ENCODE results near the gene PDGFB. TPM values are rescaled to one million over a fixed set of nuclear protein-coding genes. Genes with fewer than 3 reads are reported as not detected.

PDGFB gene
- total and polyA plus RNA-seq, 9 of the 15 experiments (the other 6 are each of a cell fraction or from before 2014, with no cell fraction given), result 0.07 to 4.0 (median 0.48) TPM; not detected in 1

DNA sequence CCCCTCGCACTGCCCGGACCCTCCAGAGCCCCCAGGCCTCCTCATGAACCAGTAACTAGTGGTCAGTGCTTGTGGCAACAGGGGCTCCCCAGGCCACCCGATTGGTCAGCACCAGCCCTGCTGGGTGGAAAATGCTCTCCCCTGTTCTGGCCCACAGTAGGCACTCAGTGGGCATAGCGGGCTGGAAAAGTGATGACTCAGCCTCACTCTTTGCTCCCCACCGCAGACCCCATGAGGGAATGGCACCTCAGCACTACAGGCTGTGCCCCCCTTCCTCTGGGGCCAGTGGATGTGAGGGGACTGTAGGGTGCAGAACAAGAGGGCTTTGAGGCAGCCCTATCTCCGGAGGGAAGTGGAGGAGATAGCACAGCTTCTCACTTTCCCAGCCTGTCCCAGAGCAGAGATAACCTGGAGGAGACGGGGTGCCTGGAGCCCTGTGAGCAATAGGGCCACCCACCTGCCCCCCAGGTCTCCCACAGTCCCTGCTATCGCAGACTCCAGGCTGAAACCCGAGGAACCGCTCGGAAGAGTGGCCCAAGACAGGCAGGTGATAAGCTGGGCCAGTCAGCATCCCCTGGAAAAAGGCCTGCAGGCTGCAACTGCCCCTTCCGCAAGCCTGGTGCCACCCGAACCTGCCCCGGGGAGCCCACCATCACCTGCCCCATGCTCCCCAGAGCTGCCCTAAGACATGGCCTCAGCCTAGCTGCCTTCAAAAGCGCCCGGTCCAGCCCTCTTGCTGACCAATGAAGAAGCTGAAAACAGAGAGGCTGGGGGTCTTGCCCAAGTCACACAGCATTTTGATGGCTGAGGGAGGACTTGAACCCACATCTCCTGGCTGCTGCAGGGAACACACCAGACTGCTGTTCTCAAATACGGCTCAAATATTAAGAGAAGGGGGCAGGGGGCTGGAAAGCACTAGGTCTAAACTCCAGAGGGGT, 29.4 kb upstream of the PDGFB start:
- no peak overlapping the region for H3K27ac ChIP-seq (ENCODE audit: extremely low read depth, low read depth, low read length)
- ATAC-seq (peak; percentile 75), FAIRE-seq (peak; percentile 79), DNase-seq (ENCODE audit: extremely low read depth in 1 of 4, low spot score in 3 of 4) (peak; percentile 70 to 86 (median 80))
- H3K79me2 ChIP-seq (ENCODE audit: control insufficient read depth, insufficient read depth, low read length), result no peaks in the 10 kb centered on the region
- no TSS peak for BruUV-seq (replicated peaks)
- 23% methylated on average over 13 of the region's 17 CpGs for WGBS (ENCODE audit: insufficient coverage, low coverage, missing lambda C conversion rate)
- intact Hi-C loops (cut with micrococcal nuclease) (no loop called here), in situ Hi-C loops (cut with MboI) (no loop called here)
- H3K9ac ChIP-seq (ENCODE audit: insufficient read depth in 1 of 2, low read depth in 2 of 2, low read length in 2 of 2), result peak overlapping the region in 1 of 2 experiments; percentile 77; a peak in 2 of 4 replicates
- no peaks in the 10 kb centered on the region for H3K36me3 ChIP-seq (ENCODE audit: control insufficient read depth, insufficient read depth, low read length)
- no peaks in the 10 kb centered on the region for H3K27me3 ChIP-seq (ENCODE audit: control insufficient read depth in 2 of 2, insufficient read depth in 2 of 2, low read length in 2 of 2)
- no peaks in the 10 kb centered on the region for H4K20me1 ChIP-seq (replicated peaks; ENCODE audit: control insufficient read depth, insufficient read depth, low read length)
- peak overlapping the region; percentile 13; the same call in 1 of the 2 replicates for H3K4me2 ChIP-seq (ENCODE audit: insufficient read depth, low read length)
- CTCF ChIA-PET (ENCODE audit: low intra/inter-chr PET ratio), result no interaction called here
- no peak overlapping the region for H3K4me3 ChIP-seq
- POLR2A ChIA-PET, result no interaction called here
- no peaks in the 10 kb centered on the region for H3K9me3 ChIP-seq (replicated peaks; ENCODE audit: control insufficient read depth, insufficient read depth, low read depth, low read length)
- peaks cover 10 to 33% of the 10 kb centered on the region in 2 experiments; a peak in 3 of 5 replicates for H3K4me1 ChIP-seq (replicated peaks in 1 of 2; ENCODE audit: control insufficient read depth in 2 of 2, insufficient read depth in 2 of 2, low read length in 2 of 2)
- no peaks in the 10 kb centered on the region for H3K9me1 ChIP-seq (ENCODE audit: control insufficient read depth, insufficient read depth, low read length)
- H2AFZ ChIP-seq (ENCODE audit: low read depth, low read length), result no peak overlapping the region
- no peak for TF ChIP-seq ZNF695 (CRISPR knock-in tag; IDR thresholded peaks at IDR 0.05)
- TF ChIP-seq RBM22 (IDR thresholded peaks at IDR 0.05; ENCODE audit: low read depth, low read length, poor library complexity, severe bottlenecking), result no peak
- TF ChIP-seq ZNF165 (CRISPR knock-in tag; IDR thresholded peaks at IDR 0.05; ENCODE audit: borderline replicate concordance), result no peak
- TF ChIP-seq FOXP1 (CRISPR knock-in tag; IDR thresholded peaks at IDR 0.05), result no peak
- no peak for TF ChIP-seq TAF1 (IDR thresholded peaks at IDR 0.05; ENCODE audit: control insufficient read depth, extremely low read depth, insufficient read depth, low read length, severe bottlenecking)
- no peak for TF ChIP-seq ZSCAN32 (CRISPR knock-in tag; IDR thresholded peaks at IDR 0.05)
- no peak for TF ChIP-seq ZNF408 (CRISPR knock-in tag; IDR thresholded peaks at IDR 0.05; ENCODE audit: low read depth)
- TF ChIP-seq, protein P1, sequence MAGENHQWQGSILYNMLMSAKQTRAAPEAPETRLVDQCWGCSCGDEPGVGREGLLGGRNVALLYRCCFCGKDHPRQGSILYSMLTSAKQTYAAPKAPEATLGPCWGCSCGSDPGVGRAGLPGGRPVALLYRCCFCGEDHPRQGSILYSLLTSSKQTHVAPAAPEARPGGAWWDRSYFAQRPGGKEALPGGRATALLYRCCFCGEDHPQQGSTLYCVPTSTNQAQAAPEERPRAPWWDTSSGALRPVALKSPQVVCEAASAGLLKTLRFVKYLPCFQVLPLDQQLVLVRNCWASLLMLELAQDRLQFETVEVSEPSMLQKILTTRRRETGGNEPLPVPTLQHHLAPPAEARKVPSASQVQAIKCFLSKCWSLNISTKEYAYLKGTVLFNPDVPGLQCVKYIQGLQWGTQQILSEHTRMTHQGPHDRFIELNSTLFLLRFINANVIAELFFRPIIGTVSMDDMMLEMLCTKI (IDR thresholded peaks at IDR 0.05; ENCODE audit: partially characterized antibody), result no peak
- no peak for TF ChIP-seq IRF2 (CRISPR knock-in tag; IDR thresholded peaks at IDR 0.05)
- TF ChIP-seq ZFX (CRISPR knock-in tag; IDR thresholded peaks at IDR 0.05), result no peak
- TF ChIP-seq POLR3G (IDR thresholded peaks at IDR 0.05; ENCODE audit: extremely low read depth, insufficient read length, insufficient replicate concordance), result no peak
- TF ChIP-seq, protein P2, sequence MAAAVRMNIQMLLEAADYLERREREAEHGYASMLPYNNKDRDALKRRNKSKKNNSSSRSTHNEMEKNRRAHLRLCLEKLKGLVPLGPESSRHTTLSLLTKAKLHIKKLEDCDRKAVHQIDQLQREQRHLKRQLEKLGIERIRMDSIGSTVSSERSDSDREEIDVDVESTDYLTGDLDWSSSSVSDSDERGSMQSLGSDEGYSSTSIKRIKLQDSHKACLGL (CRISPR knock-in tag; IDR thresholded peaks at IDR 0.05; ENCODE audit: borderline replicate concordance, poor library complexity, severe bottlenecking), result no peak
- TF ChIP-seq, protein P3, sequence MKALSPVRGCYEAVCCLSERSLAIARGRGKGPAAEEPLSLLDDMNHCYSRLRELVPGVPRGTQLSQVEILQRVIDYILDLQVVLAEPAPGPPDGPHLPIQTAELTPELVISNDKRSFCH (CRISPR knock-in tag; IDR thresholded peaks at IDR 0.05), result no peak
- TF ChIP-seq, protein P3 (tag; IDR thresholded peaks at IDR 0.05), result no peak
- TF ChIP-seq TARDBP (IDR thresholded peaks at IDR 0.05), result no peak
- TF ChIP-seq, protein P4, sequence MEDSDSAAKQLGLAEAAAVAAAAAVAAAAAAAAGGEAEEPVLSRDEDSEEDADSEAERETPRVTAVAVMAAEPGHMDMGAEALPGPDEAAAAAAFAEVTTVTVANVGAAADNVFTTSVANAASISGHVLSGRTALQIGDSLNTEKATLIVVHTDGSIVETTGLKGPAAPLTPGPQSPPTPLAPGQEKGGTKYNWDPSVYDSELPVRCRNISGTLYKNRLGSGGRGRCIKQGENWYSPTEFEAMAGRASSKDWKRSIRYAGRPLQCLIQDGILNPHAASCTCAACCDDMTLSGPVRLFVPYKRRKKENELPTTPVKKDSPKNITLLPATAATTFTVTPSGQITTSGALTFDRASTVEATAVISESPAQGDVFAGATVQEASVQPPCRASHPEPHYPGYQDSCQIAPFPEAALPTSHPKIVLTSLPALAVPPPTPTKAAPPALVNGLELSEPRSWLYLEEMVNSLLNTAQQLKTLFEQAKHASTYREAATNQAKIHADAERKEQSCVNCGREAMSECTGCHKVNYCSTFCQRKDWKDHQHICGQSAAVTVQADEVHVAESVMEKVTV (CRISPR knock-in tag; IDR thresholded peaks at IDR 0.05), result no peak

Data from K562 (cell line).